GM12878 (cell line): Measurements from ENCODE around the gene MCAT. TPM values are rescaled to one million over a fixed set of nuclear protein-coding genes. Genes with fewer than 3 reads are reported as not detected.

Experiments used
- ATAC-seq: fragments of 200-7000 bp; cut with Tn5 transposase; 3 replicates; pipeline ENCODE4 v1.9.1; 2020; ENCODE audit warnings: mild to moderate bottlenecking, moderate library complexity
- BruUV-seq: library from RNA; stranded (reverse); fragments of 400-500 nt; replicated peaks from 2 replicates; lab custom pipeline; 2021; lab: Mats Ljungman, UMichigan
- CTCF ChIA-PET: fragments of 300-600 bp; sonication (Branson Sonifier 250); formaldehyde crosslinking; extraction: SDS; loops from one replicate; lab custom pipeline; 2021; ENCODE audit warnings: inconsistent platforms; lab: Yijun Ruan, JAX
- POLR2A ChIA-PET: fragments of 350-600 bp; formaldehyde crosslinking; extraction: SDS; loops from one replicate; lab custom pipeline; 2021; ENCODE audit warnings: inconsistent platforms; lab: Charles Lee
- RAD21 ChIA-PET: fragments of 300-600 bp; sonication (Branson Sonifier 250); formaldehyde crosslinking; loops from one replicate; lab custom pipeline; 2023; ENCODE audit warnings: antibody characterized with exemption; ENCODE audit not compliant: unreplicated experiment; lab: Charles Lee
- SMC1A ChIA-PET: fragments of 300-600 bp; sonication (Branson Sonifier 250); formaldehyde crosslinking; loops from one replicate; lab custom pipeline; 2023; ENCODE audit not compliant: unreplicated experiment, uncharacterized antibody; lab: Charles Lee
- DNase-seq: peaks from one replicate; pipeline ENCODE4 v3.0.0-alpha.2; 2011; ENCODE audit warnings: low read depth, low spot score
- FAIRE-seq: peaks from 3 replicates; lab custom pipeline; 2011; peaks lifted over from hg19 to GRCh38; lab: Jason Lieb, UNC
- H2AFZ ChIP-seq: 2 replicates; pipeline ENCODE4 v1.6.0; 2011; ENCODE audit warnings: low read depth, low read length, control low read depth; ENCODE audit not compliant: control insufficient read depth
- H3K27ac ChIP-seq: 2 replicates; pipeline ENCODE4 v1.5.1; 2011; ENCODE audit warnings: control low read depth; ENCODE audit not compliant: control insufficient read depth, insufficient read depth
- H3K27me3 ChIP-seq, 2 experiments: replicated peaks in 1 of 2; 2 replicates each; pipeline versions ENCODE4 v1.6.0 to v1.6.1; 2011; ENCODE audit warnings: low read length in 1 of 2; ENCODE audit not compliant: control insufficient read depth in 2 of 2, insufficient read depth in 2 of 2
- H3K36me3 ChIP-seq, 2 experiments: 2 replicates each; pipeline ENCODE4 v1.5.1; 2011; ENCODE audit warnings: low read length in 1 of 2; ENCODE audit not compliant: control insufficient read depth in 2 of 2, insufficient read depth in 2 of 2
- H3K4me1 ChIP-seq: 2 replicates; pipeline ENCODE4 v1.6.1; 2011; ENCODE audit warnings: mild to moderate bottlenecking, low read length, moderate library complexity, mixed read lengths; ENCODE audit not compliant: control insufficient read depth, insufficient read depth
- H3K4me2 ChIP-seq: 2 replicates; pipeline ENCODE4 v1.6.0; 2011; ENCODE audit warnings: control low read depth; ENCODE audit not compliant: control insufficient read depth, insufficient read depth
- H3K4me3 ChIP-seq: fragments of 200-600 bp; sonication (generic); 2 replicates; pipeline ENCODE4 v1.5.1; 2016
- H3K79me2 ChIP-seq: 2 replicates; pipeline ENCODE4 v1.6.0; 2011; ENCODE audit warnings: low read length; ENCODE audit not compliant: control insufficient read depth, insufficient read depth
- H3K9ac ChIP-seq: 2 replicates; pipeline ENCODE4 v1.8.0; 2011; ENCODE audit warnings: low read length, control low read depth, mixed read lengths; ENCODE audit not compliant: control insufficient read depth, insufficient read depth
- H3K9me3 ChIP-seq: replicated peaks from 3 replicates; pipeline ENCODE4 v1.5.1; 2011; ENCODE audit warnings: mild to moderate bottlenecking, low read length; ENCODE audit not compliant: control insufficient read depth, insufficient read depth
- H4K20me1 ChIP-seq: 2 replicates; pipeline ENCODE4 v1.6.0; 2011; ENCODE audit not compliant: control insufficient read depth, insufficient read depth
- CREB1 ChIP-seq: IDR thresholded peaks from 2 replicates; pipeline ENCODE4 v1.6.1; 2012; ENCODE audit warnings: low read depth, mild to moderate bottlenecking, inconsistent platforms
- ZNF592 ChIP-seq: fragments of 450-650 bp; IDR thresholded peaks from 2 replicates; pipeline ENCODE4 v1.6.1; 2017; ENCODE audit warnings: mild to moderate bottlenecking, moderate library complexity
- ZSCAN29 ChIP-seq: fragments of 450-650 bp; IDR thresholded peaks from 2 replicates; pipeline ENCODE4 v1.6.1; 2017; ENCODE audit warnings: mild to moderate bottlenecking, moderate library complexity
- WGBS: methylation state at CpG from one replicate; pipeline ENCODE4 v1.1.6; 2016; ENCODE audit warnings: low lambda C conversion rate; ENCODE audit not compliant: insufficient replicate concordance, insufficient coverage; ENCODE audit errors: missing lambda C conversion rate; 5-methylcytosine and 5-hydroxymethylcytosine counted together
- in situ Hi-C: fragments of 300-500 bp; cut with MboI; formaldehyde crosslinking; loops from 9 replicates; pipeline ENCODE4 v1.14.3; 2018; ENCODE audit warnings: mixed read lengths
- intact Hi-C: fragments of 100-400 bp; cut with micrococcal nuclease; formaldehyde crosslinking; loops from one replicate; pipeline ENCODE4 v1.14.2; 2022; ENCODE audit not compliant: unreplicated experiment
- polyA plus RNA-seq, 11 experiments: library from polyadenylated mRNA; depleted of rRNA in 4 of 11; unstranded in 6 of 11; stranded (reverse) in 5 of 11; fragments of >200 nt; fragmentation: Nextera tagmentation in 4 of 11; fragmentation: Illumina TruSeq in 1 of 11; extraction: Ambion mirVana in 4 of 11; extraction: Trizol in 1 of 11; gene quantifications; 1 replicate in 1 of 11; 2 replicates in 10 of 11; pipeline versions ENCODE4 v1.2.1 to v1.2.3, GENCODE V29; 2011 to 2016; ENCODE audit warnings: inconsistent platforms in 2 of 11, missing spikeins in 2 of 11, low read depth in 1 of 11
- total RNA-seq, 4 experiments: library from RNA; depleted of rRNA in 3 of 4; stranded (reverse); fragments of >200 nt in 3 of 4; fragmentation: Illumina TruSeq in 1 of 4; extraction: Trizol in 1 of 4; gene quantifications; 2 replicates each; pipeline versions ENCODE4 v1.2.1 to v1.2.3, GENCODE V29; 2013 to 2021
- TF ChIP-seq, protein P1 (sequence below): fragments of 450-650 bp; IDR thresholded peaks from 2 replicates; pipeline ENCODE4 v1.6.1; 2017; ENCODE audit warnings: mild to moderate bottlenecking, moderate library complexity
- TF ChIP-seq, protein P2 (sequence below): IDR thresholded peaks from 2 replicates; pipeline ENCODE4 v1.6.1; 2012; ENCODE audit warnings: low read depth, low read length, improper control_type of control experiment
- TF ChIP-seq, protein P3 (sequence below): IDR thresholded peaks from 2 replicates; pipeline ENCODE4 v1.6.1; 2012; ENCODE audit warnings: low read depth, low read length, improper control_type of control experiment
- TF ChIP-seq, protein P4 (sequence below): IDR thresholded peaks from 2 replicates; pipeline ENCODE4 v1.6.1; 2012; ENCODE audit warnings: mild to moderate bottlenecking, low read depth, low read length

The MCAT gene
- total and polyA plus RNA-seq, 10 of the 15 experiments (the other 5 are each of a cell fraction or from before 2014, with no cell fraction given): 3.6 to 29.1 (median 19.3) TPM

DNA sequence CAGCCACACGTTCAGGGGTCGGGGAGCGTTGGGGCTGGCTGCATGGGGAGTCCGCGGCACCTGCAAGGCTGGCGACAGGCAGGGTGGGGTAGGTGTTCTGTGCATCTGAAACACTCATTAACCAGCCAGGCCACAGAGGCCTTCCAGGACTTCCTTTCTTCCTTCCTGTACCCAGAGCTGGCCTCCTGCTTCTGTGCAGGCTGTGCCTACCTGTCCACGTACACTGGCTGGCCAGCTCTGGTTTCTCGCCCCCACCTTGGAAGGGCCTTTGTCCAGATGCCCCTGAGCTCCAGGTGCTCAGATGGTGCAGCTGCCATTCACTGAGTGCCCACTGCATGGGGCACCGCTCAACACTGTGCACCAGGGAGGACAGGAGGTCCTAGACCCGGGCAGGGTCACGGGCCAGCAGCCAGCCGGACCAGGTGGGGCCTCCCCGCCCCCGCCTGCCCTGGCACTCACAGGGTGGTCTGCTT lies 27.9 kb upstream of the MCAT start:
- TF ChIP-seq, protein P1, sequence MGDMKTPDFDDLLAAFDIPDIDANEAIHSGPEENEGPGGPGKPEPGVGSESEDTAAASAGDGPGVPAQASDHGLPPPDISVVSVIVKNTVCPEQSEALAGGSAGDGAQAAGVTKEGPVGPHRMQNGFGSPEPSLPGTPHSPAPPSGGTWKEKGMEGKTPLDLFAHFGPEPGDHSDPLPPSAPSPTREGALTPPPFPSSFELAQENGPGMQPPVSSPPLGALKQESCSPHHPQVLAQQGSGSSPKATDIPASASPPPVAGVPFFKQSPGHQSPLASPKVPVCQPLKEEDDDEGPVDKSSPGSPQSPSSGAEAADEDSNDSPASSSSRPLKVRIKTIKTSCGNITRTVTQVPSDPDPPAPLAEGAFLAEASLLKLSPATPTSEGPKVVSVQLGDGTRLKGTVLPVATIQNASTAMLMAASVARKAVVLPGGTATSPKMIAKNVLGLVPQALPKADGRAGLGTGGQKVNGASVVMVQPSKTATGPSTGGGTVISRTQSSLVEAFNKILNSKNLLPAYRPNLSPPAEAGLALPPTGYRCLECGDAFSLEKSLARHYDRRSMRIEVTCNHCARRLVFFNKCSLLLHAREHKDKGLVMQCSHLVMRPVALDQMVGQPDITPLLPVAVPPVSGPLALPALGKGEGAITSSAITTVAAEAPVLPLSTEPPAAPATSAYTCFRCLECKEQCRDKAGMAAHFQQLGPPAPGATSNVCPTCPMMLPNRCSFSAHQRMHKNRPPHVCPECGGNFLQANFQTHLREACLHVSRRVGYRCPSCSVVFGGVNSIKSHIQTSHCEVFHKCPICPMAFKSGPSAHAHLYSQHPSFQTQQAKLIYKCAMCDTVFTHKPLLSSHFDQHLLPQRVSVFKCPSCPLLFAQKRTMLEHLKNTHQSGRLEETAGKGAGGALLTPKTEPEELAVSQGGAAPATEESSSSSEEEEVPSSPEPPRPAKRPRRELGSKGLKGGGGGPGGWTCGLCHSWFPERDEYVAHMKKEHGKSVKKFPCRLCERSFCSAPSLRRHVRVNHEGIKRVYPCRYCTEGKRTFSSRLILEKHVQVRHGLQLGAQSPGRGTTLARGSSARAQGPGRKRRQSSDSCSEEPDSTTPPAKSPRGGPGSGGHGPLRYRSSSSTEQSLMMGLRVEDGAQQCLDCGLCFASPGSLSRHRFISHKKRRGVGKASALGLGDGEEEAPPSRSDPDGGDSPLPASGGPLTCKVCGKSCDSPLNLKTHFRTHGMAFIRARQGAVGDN: no peak
- TF ChIP-seq, protein P2, sequence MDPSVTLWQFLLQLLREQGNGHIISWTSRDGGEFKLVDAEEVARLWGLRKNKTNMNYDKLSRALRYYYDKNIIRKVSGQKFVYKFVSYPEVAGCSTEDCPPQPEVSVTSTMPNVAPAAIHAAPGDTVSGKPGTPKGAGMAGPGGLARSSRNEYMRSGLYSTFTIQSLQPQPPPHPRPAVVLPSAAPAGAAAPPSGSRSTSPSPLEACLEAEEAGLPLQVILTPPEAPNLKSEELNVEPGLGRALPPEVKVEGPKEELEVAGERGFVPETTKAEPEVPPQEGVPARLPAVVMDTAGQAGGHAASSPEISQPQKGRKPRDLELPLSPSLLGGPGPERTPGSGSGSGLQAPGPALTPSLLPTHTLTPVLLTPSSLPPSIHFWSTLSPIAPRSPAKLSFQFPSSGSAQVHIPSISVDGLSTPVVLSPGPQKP: no peak
- TF ChIP-seq ZNF592 (no peak), ZSCAN29 (no peak), CREB1 (no peak)
- TF ChIP-seq, protein P3, sequence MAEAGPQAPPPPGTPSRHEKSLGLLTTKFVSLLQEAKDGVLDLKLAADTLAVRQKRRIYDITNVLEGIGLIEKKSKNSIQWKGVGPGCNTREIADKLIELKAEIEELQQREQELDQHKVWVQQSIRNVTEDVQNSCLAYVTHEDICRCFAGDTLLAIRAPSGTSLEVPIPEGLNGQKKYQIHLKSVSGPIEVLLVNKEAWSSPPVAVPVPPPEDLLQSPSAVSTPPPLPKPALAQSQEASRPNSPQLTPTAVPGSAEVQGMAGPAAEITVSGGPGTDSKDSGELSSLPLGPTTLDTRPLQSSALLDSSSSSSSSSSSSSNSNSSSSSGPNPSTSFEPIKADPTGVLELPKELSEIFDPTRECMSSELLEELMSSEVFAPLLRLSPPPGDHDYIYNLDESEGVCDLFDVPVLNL: no peak
- TF ChIP-seq, protein P4, sequence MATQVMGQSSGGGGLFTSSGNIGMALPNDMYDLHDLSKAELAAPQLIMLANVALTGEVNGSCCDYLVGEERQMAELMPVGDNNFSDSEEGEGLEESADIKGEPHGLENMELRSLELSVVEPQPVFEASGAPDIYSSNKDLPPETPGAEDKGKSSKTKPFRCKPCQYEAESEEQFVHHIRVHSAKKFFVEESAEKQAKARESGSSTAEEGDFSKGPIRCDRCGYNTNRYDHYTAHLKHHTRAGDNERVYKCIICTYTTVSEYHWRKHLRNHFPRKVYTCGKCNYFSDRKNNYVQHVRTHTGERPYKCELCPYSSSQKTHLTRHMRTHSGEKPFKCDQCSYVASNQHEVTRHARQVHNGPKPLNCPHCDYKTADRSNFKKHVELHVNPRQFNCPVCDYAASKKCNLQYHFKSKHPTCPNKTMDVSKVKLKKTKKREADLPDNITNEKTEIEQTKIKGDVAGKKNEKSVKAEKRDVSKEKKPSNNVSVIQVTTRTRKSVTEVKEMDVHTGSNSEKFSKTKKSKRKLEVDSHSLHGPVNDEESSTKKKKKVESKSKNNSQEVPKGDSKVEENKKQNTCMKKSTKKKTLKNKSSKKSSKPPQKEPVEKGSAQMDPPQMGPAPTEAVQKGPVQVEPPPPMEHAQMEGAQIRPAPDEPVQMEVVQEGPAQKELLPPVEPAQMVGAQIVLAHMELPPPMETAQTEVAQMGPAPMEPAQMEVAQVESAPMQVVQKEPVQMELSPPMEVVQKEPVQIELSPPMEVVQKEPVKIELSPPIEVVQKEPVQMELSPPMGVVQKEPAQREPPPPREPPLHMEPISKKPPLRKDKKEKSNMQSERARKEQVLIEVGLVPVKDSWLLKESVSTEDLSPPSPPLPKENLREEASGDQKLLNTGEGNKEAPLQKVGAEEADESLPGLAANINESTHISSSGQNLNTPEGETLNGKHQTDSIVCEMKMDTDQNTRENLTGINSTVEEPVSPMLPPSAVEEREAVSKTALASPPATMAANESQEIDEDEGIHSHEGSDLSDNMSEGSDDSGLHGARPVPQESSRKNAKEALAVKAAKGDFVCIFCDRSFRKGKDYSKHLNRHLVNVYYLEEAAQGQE: no peak
- in situ Hi-C loops (no loop called here), intact Hi-C loops (no loop called here)
- ChIA-PET CTCF (no interaction called here), POLR2A (no interaction called here), RAD21 (no interaction called here), SMC1A (no interaction called here)
- WGBS: 78% methylated on average over 14 of the region's 14 CpGs
- BruUV-seq: no TSS peak
- Histone ChIP-seq H3K9ac (no peak overlapping the region), H3K36me3 (peaks cover 2 to 12% of the 10 kb centered on the region in 2 experiments; a peak in 3 of 4 replicates), H3K27me3 (no peaks in the 10 kb centered on the region), H3K4me2 (no peak overlapping the region), H3K27ac (no peak overlapping the region), H3K4me3 (no peak overlapping the region), H4K20me1 (no peaks in the 10 kb centered on the region), H3K79me2 (no peaks in the 10 kb centered on the region), H2AFZ (no peak overlapping the region), H3K4me1 (no peaks in the 10 kb centered on the region), H3K9me3 (no peaks in the 10 kb centered on the region)
- FAIRE-seq (no peak), DNase-seq (no peak), ATAC-seq (no peak)
